HPDE6-E6E7 (cell line): ENCODE results near the gene DCST1.
A peak's percentile ranks its signal among the peaks of the same experiment; 100 is the strongest.

Experiments used
- DNase-seq: peaks from one replicate; pipeline ENCODE4 v3.0.0; 2011; ENCODE audit warnings: missing footprints; ENCODE audit errors: extremely low spot score

The DCST1 gene

DNA sequence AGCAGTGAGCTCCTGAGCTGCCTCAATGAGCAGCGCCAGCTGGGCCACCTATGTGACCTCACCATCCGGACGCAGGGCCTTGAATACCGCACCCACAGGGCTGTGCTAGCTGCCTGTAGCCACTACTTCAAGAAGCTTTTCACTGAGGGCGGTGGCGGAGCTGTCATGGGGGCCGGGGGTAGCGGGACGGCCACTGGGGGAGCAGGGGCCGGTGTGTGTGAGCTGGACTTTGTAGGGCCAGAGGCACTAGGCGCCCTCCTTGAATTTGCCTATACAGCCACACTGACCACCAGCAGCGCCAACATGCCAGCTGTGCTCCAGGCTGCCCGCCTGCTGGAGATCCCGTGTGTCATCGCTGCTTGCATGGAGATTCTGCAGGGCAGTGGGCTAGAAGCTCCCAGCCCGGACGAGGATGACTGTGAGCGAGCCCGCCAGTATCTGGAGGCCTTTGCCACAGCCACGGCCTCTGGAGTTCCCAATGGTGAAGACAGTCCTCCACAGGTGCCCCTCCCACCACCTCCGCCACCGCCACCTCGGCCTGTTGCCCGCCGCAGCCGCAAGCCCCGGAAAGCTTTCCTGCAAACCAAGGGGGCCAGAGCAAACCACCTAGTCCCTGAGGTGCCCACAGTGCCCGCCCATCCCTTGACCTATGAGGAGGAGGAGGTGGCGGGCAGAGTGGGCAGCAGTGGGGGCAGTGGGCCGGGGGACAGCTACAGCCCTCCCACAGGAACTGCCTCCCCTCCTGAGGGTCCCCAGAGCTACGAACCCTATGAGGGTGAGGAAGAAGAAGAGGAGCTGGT, 18.7 kb upstream of the DCST1 start:
- DNase-seq: no peak

DNA sequence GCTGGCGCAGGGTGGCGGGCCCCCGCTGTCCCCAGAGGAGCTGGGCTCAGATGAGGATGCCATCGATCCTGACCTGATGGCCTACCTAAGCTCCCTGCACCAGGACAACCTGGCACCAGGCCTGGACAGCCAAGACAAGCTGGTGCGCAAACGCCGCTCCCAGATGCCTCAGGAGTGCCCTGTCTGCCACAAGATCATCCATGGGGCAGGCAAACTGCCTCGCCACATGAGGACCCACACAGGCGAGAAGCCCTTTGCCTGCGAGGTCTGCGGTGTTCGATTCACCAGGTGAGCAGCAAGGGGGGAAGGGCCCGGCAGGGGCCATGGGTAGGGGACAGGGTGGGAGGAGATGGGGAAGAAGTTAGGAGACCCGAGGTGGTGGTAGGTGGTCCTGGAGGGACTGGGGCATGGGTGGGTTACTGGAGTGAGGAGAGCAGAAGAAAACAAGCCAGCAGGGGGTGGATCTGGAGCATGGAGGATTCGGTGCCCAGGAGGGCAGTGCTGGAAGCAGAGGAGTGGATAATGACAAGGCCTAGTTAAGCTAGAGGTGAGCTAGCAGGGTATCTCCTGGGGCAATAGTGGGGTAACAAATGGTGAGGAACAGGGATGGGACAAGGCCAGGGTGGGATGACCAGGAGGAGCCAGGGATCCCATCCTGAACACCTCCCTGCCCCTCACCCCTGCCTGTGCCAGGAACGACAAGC, 17.9 kb upstream of the DCST1 start:
- no peak for DNase-seq

DNA sequence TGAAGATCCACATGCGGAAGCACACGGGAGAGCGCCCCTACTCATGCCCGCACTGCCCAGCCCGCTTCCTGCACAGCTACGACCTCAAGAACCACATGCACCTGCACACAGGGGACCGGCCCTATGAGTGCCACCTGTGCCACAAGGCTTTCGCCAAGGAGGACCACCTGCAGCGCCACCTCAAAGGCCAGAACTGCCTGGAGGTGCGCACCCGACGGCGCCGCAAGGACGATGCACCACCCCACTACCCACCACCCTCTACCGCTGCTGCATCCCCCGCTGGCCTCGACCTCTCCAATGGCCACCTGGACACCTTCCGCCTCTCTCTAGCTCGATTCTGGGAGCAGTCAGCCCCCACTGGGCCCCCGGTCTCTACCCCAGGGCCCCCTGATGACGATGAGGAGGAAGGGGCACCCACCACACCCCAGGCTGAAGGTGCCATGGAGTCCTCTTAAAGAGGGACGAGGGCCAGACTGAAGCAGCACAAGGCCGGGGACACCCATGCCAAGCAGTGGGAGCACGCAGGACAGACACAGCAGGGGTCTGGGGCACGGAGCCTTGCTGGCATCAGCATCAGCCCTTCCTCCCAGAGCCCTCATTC, 17.3 kb upstream of the DCST1 start:
- no peak for DNase-seq

DNA sequence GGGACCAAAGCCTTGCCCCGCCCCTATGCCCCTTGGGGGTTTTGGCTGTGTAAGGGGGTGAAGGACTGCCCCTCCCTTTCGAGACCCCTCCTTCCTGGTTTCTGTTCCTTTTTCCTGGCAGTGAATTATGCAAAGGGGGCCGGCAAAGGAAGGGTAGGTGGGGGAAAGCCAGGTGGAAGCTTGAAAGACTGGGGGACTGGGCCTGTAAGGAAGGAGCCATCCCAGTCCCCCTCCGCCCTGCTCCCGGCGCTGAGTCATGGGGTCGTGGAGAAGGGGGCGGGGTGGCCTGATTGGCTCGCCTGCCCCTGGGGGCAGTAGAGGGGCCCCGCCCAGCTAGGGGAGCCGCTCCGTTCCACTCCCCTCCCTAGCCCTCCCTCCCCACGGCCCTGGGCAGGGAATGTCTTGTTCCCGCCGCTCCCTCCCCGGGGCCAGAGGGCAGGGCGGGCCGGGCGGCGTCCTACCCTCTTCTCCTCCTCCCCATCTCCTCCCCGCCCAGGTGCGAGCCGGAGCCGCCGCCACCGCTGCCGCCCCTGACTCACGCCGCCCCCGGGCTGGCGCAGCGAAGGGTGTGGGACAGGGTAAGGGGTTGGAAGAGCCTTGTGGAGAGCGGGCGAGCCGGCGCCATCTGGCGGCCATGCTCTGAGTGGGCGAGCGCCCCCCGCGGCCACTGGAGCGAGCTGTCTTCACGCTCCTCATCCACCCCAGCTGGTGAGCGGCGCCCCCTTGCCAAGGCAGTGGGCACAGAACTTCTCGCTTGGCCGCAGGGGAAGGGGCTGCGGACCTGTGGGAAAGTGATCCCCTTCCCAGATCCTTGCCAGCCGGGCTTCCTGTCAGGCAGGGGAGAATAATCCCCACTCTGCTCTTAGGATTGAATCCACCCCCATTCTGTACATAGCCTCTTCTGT, 16.3 kb upstream of the DCST1 start:
- peak; percentile 95 for DNase-seq

DNA sequence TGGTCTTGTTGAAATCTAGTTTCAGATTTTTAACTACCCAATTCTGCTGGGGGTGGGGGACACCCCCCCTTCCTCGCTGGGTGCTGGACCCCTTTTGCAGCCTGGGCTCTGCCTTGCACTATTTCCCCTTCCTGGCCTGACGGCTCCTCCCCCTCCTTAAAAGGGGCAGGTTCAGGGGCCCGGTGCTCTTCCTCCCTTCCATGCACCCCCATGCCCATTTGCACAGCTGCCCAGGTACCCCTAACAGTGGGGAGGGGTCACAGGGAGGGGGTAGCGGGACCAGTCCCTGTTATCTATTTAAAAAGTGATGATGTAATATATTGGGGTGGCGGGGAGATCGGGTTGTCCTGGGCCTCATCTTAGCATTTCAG, 15.7 kb upstream of the DCST1 start:
- DNase-seq: no peak

DNA sequence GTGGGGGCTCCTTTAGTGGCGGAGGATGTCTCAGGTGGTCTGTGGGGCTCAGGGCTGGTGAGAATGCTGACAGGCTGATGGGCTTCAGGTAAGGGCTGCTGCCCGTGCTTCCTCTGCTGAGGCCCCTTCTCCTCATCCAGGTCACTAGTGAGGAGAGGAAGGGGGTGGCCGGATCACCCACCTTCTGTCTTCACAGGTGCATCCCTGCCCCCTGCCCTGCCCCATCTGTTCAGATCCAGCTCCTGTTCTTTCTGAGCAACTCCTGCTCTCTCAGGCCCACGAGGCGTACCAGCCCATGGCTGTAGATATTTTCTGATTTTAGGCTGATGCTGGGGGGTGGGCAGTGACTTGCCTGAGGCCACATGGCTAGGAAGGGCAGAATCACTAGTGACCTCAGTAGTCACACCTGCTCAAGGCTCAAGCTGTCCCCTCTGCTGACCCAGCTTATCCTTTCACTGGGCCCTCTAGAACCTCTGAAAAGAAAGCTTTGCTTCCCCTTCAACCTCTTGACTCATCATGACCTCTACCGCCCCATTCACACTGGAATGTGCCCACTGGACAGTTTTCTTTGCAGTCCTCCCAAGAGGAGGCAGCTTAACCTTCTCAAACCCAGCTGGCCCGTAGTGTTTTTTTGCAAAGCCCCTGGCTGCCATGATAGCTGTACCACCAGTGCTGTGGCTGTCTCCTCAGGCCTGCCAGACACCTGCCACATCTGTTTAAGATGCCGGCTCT, 14.8 kb upstream of the DCST1 start:
- no peak for DNase-seq

DNA sequence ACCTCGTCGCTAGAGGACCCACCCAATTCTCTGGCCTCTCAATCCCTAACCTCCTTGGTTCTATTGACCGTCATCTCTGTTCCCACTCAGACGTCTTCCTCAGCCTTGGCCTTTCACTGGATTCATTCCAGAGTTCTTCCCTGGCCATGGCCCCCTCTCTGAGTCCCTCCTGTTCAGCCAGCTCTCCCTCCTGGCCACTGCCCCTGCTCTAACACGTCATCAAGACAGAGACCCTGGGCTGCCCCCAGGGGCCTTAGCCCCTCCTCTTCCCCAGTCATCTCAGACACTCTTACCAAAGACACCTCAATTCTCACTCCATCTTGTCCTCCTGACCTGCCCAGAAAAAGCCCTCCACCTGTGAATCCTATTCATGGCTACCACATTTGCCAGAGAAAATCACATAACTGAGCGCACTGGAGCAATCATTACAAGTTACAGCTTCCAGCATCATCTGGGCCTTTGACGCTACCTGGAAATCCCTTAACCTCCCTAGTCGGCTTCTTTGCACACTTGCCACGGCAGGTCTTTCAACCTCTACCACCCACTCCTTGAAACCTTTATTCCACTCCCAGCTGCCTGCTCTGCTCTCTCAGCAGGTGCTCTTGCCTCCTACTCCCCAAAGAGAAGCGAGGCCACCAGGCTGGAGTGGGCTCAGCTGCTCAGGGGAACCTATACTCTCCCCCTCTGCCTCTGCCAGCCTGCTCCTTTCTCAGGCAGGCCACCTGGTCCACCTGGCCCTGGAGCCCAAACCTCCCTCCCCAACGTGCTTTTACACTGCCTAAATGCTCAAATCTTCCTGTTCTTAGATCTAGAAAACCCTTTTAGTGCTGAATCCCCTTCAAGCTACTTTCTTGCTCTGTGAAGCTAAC, 14.0 kb upstream of the DCST1 start:
- DNase-seq: no peak

DNA sequence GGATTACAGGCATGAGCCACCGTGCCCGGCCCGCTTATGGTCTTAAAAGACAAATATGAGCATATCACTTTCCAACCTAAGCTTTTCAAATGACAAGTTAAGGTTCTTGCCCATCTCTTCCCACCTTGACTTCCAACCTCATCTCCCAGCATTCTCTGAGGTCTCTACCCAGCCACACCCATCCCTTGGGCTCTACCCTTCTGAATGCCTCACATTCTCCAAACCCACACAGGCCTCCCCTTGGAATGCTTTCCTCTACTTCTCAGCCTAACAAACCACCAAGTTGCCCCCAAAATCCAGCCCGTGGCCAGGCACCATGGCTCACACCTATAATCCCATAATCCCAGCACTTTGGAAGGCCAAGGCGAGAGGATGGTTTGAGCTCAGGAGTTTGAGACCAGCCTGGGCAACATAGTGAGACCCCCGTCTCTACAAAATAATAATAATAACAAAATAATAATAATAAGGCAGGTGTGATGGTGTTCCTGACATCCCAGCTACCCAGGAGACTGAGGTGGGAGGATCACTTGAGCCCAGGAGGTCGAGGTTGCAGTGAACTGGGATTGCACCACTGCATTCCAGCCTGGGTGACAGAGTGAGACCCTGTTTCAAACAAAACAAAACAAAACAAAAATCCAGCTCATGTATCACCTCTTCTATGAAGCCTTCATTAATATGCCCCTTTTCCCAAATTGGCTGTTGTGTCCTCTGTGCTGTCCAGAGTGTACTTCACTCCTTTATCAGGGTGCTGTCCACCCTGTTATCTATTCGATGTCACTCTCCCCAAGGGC, 11.3 kb upstream of the DCST1 start:
- DNase-seq: no peak

DNA sequence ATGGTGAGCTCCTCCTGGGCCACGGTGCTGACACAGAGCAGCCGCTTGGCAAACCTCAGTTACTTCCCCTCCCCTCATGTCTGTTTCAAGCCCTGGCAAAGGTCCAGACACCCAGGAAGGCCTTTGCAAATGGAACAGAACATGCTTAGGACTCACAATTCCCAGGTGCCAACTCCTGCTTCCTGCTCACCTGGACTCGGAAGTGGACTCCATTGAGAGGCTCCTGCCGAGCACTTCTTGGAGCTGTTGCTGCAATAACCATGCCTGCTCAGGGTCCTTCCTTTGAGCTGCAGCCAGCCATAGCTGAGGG, 10.7 kb upstream of the DCST1 start:
- DNase-seq: no peak

DNA sequence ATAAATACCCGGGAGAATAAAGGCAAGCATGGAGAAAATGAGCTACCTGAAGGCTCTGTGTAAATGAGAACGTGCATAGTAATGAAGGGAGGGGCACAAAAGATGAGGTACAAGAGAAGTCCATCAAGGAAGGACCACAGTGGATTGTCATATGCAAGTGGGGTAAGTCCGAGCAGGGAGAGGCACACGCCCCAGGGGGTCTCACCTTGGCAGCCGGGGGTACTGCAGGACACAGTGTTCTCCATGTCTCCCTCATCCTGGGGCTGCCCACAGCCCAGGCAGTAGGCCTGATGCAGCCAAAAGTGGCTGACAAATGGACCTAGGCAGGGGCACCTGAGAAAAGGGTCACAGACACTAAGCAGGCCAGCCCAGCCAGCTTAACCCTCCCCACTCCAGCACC, 10.0 kb upstream of the DCST1 start:
- no peak for DNase-seq

DNA sequence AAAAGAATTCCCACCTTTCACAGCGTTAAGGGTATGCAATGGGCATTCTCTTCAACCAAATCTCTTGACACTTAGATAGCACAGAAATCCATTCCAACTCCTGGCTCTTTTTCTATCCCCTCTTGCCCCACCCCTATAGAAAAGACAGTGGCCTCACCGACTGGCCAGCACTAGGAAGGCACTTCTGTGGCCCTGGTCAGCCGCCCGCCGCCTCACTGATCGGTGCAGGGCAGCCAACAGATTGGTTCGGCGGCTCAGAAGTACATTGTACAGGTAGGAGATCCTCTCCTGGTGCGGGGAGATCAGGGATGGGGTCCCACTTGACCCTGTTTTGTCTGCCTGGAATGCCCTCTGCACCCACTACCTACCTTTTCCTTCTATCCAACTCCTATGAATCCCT, 9.3 kb upstream of the DCST1 start:
- DNase-seq: no peak

DNA sequence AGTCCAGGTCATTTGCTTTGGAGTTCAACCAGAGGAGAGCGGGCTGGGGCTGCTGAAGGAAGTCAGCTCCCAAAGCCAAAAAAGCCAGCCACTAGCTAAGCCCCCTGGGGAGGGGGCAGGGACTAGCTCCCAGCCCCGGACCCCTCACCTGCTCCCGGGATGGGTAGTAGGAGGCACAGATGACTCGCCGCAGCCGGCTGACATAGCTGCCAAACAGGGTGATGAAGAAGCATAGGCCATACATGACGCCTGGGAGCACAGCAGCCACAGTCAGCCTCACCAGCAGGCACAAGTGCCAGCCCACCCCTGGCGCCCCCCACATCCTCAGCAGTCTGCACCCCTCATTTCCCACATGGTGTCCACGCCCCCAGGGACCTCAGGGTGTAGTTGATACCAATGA, 7.5 kb upstream of the DCST1 start:
- DNase-seq: no peak

DNA sequence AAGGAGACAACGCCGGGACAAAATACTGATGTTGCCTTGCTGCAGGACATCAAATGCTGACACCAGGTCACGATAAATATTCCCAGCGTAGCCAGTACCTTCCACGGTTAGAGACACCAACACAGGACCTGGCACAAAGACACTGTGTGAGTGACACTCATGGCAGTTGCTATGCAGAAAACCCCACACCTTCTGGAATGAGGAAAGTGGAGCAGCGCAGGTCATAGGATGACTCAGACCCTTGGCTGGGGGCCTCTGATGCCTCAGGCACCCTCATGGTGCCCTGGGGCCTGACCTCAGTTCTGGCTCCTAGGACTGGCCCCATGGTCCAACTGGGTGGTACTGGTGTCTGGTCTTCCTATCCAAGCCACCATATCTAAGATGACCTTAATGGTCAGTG, 7.0 kb upstream of the DCST1 start:
- peak; percentile 63 for DNase-seq

DNA sequence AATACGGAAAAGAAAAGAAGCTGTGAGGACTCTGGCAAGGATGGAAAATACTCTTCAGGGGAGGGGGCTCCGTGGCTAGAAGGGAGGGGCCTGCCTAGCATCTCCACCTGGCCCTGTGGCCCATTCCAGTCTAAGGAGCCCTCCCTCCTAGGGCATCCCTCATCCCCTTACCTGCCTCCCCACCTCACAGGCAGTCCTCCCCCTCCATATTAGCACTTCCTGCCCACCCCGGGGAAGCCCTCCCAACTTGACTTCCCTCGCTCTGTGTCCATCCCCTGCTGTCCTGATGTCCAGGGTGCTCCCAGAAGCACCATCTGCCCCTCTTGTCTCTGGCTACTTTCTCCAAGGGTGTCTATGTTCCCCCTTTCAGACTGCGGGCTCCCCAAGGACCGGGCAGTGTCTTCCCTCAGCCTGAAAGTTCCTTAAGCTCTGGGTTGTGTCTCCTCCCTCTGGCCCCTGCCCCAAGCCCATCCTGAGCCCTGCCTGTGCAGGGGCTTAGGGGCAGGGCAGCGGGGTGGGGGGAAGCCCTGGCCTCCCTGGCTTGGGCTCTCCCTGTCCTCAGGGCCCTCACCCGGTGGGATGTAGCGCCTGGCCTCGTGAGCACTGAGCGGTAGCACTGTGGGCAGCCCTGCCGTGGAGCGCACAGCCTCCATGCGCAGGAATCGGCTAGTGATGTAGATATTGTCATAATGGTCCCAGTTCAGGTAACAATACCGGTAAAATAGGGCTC, 3.9 kb upstream of the DCST1 start:
- DNase-seq: no peak

DNA sequence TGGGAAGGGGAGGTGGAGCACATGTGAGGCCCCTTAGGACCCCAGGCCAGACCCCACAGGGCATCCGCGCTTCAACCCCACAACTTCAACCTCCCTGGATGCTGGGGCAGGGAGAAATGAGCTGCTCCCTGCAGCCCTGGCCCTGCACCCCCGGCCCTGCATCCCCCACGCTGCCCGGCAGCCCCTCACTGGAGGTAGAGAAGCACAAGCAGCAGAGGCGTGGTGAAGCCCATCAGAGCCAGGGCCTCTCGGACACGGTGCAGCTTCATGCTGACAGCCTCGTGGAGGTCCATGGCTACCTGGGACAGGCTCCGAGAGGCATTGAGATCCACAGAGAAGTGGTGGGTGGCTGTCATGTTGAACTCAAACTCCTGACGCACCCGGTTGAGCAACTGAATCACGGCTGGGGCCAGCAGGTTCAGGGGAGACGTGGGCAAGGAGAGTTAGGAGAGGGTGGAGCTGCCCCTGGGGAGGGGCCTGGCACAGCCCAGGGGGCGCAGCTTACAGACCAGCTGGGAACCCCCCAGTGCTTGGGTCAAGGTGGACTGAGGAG, 3.3 kb upstream of the DCST1 start:
- no peak for DNase-seq

DNA sequence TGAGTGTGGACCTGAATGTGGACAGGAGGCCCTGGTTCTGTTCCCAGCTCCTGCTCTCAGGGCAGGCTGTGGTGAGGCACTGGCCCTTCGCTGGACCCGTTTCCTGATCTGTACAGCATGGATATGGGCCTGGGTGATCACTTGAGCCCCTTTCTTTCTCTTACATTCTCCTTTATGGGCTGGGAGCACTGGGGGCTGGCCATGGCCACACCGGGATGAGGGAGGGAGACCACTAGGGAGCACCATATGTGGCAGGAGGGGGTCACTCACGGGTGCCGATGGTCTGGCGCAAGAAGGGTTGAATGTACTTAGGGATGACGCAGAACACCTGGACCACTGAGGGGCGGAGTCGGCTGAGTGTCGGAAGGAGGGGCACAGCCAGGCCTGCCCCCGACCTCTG, 2.7 kb upstream of the DCST1 start:
- no peak for DNase-seq

DNA sequence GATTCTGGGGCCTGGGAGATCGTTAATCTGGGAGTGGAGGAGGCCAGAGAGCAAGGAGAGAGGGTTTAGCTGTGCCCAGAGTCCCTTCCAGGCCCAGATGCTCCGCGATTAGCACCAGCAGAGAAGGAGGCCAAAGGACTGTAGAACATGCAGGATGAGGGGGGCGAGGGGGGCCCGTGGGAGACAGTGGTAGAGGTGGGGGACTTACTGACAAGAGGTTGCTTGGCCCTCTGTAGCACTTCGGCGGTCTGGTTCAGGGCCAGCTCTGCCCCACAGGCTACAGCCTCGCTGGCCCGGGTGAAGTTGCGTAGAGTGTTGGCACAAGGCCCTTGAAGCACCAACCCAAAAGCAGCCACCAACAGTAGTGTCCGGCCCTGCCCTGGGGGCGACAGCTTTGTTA, 738 bp upstream of the DCST1 start:
- no peak for DNase-seq

DNA sequence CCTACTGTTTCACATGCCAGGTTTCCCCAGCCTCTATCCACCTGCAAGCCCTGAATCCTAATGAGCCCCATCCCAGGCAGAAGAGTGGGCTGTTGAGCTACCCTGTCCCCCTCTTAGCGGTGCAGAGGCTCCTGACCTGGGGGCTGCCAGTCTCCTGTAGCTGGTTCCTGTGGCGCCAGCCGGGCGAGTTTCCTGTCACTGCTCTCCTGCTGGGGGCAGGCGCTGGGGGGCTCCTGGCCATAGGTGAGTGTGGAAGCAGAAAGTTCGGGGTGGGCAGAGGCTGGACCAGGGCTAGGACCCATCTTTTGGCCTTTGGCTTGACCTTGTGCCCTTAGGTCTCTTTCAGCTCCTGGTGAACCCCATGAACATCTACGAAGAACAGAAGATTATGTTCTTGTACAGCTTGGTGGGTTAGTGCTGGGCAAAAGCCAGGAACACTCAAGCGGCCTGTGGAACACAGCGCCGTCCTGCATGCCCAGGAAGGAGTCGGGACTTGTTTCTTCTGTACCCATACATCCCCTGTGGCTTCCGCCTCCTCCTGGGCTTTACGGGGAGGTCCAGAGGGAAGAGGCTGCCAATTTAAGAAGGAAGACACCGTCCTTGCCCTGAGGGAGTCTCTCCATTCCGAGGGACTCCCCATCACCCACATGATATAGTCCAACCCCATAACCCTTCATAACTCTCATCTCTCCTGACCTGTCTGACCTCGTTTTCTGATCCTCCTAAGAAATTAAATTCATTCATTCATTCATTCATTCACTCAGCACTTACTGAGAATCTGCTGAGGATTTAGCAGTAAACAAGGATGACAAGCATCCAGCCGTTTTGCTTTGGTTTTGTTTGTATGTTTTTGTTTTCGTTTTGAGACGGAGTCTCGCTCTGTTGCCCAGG, 939 bp downstream of the DCST1 start:
- DNase-seq: no peak
